A673 (cell line): ENCODE results near the gene PCYT1B. TPM values are rescaled to one million over a fixed set of nuclear protein-coding genes. Genes with fewer than 3 reads are reported as not detected.

Experiments used
- BruUV-seq: library from RNA; stranded (reverse); fragments of 400-500 nt; replicated peaks from 2 replicates; lab custom pipeline; 2021; lab: Mats Ljungman, UMichigan
- CTCF ChIA-PET: fragments of 300-600 bp; sonication (Branson Sonifier 250); formaldehyde crosslinking; loops from one replicate; lab custom pipeline; 2022; ENCODE audit warnings: antibody characterized with exemption; lab: Charles Lee
- POLR2A ChIA-PET: fragments of 300-600 bp; sonication (Branson Sonifier 250); formaldehyde crosslinking; loops from one replicate; lab custom pipeline; 2022; ENCODE audit warnings: antibody characterized with exemption; ENCODE audit not compliant: low non-redundant PET; lab: Charles Lee
- DNase-seq: peaks from one replicate; pipeline ENCODE4 v3.0.0-alpha.2; 2015; ENCODE audit warnings: low spot score
- H3K27ac ChIP-seq: fragments of 200-600 bp; sonication (generic); 2 replicates; pipeline ENCODE4 v1.5.1; 2016; ENCODE audit warnings: mixed run types, low read depth, mild to moderate bottlenecking, mixed read lengths, antibody characterized with exemption, low read length; ENCODE audit not compliant: poor library complexity, severe bottlenecking
- H3K27me3 ChIP-seq: fragments of 200-600 bp; sonication (generic); replicated peaks from 2 replicates; pipeline ENCODE4 v1.6.1; 2017; ENCODE audit warnings: mixed run types, low read depth, mild to moderate bottlenecking, mixed read lengths, antibody characterized with exemption, low read length; ENCODE audit not compliant: insufficient read depth, poor library complexity
- H3K36me3 ChIP-seq: fragments of 200-600 bp; sonication (generic); 2 replicates; pipeline ENCODE4 v1.6.1; 2016; ENCODE audit warnings: mixed run types, mild to moderate bottlenecking, mixed read lengths, antibody characterized with exemption, low read length; ENCODE audit not compliant: insufficient read depth, poor library complexity, severe bottlenecking
- H3K4me1 ChIP-seq: fragments of 200-600 bp; sonication (generic); 2 replicates; pipeline ENCODE4 v1.6.1; 2017; ENCODE audit warnings: mixed run types, mild to moderate bottlenecking, mixed read lengths, antibody characterized with exemption, low read length; ENCODE audit not compliant: insufficient read depth, poor library complexity, severe bottlenecking
- H3K4me3 ChIP-seq: fragments of 200-600 bp; sonication (generic); 2 replicates; pipeline ENCODE4 v1.5.1; 2016; ENCODE audit warnings: low read depth, mixed run types, mild to moderate bottlenecking, mixed read lengths, low read length; ENCODE audit not compliant: poor library complexity, severe bottlenecking
- H3K9me3 ChIP-seq: fragments of 200-600 bp; sonication (generic); 2 replicates; pipeline ENCODE4 v1.6.1; 2016; ENCODE audit warnings: mixed run types, low read depth, mild to moderate bottlenecking, mixed read lengths, antibody characterized with exemption, low read length; ENCODE audit not compliant: poor library complexity, severe bottlenecking
- EZH2 ChIP-seq: fragments of 200-600 bp; sonication (generic); IDR thresholded peaks from 2 replicates; pipeline ENCODE4 v1.6.1; 2017; ENCODE audit warnings: borderline replicate concordance, low read depth, mild to moderate bottlenecking, mixed read lengths, antibody characterized with exemption, low read length; ENCODE audit not compliant: poor library complexity, severe bottlenecking
- intact Hi-C: fragments of 100-400 bp; cut with micrococcal nuclease; formaldehyde crosslinking; loops from one replicate; pipeline ENCODE4 v1.10.0; 2022; ENCODE audit not compliant: unreplicated experiment
- total RNA-seq: library from RNA; stranded (reverse); gene quantifications from 2 replicates; pipeline ENCODE4 v1.2.3, GENCODE V29; 2021
- TF ChIP-seq, protein P1 (sequence below): fragments of 300-800, 200-600 bp; sonication (generic); conservative IDR thresholded peaks from 2 replicates; pipeline ENCODE4 v1.5.1; 2017; ENCODE audit warnings: low read depth, mild to moderate bottlenecking, antibody characterized with exemption, low read length, moderate library complexity, mixed read lengths

The PCYT1B gene
- total RNA-seq, 1 experiment from 2014 or later, result 3.6 TPM

GRCh38 chrX:24553011-24553410, 94.1 kb downstream of the PCYT1B start:
- H3K36me3 ChIP-seq, result no peaks in the 10 kb centered on the region
- no peak for TF ChIP-seq EZH2
- TF ChIP-seq, protein P1, sequence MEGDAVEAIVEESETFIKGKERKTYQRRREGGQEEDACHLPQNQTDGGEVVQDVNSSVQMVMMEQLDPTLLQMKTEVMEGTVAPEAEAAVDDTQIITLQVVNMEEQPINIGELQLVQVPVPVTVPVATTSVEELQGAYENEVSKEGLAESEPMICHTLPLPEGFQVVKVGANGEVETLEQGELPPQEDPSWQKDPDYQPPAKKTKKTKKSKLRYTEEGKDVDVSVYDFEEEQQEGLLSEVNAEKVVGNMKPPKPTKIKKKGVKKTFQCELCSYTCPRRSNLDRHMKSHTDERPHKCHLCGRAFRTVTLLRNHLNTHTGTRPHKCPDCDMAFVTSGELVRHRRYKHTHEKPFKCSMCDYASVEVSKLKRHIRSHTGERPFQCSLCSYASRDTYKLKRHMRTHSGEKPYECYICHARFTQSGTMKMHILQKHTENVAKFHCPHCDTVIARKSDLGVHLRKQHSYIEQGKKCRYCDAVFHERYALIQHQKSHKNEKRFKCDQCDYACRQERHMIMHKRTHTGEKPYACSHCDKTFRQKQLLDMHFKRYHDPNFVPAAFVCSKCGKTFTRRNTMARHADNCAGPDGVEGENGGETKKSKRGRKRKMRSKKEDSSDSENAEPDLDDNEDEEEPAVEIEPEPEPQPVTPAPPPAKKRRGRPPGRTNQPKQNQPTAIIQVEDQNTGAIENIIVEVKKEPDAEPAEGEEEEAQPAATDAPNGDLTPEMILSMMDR, result no peak
- H3K27ac ChIP-seq, result no peak overlapping the region
- no peaks in the 10 kb centered on the region for H3K9me3 ChIP-seq
- BruUV-seq, result no TSS peak
- POLR2A ChIA-PET, result no interaction called here
- H3K27me3 ChIP-seq, result peaks cover 28% of the 10 kb centered on the region
- no peaks in the 10 kb centered on the region for H3K4me1 ChIP-seq
- peak; percentile 20 for DNase-seq
- intact Hi-C loops, result no loop called here
- no peak overlapping the region for H3K4me3 ChIP-seq
- CTCF ChIA-PET, result no interaction called here

DNA sequence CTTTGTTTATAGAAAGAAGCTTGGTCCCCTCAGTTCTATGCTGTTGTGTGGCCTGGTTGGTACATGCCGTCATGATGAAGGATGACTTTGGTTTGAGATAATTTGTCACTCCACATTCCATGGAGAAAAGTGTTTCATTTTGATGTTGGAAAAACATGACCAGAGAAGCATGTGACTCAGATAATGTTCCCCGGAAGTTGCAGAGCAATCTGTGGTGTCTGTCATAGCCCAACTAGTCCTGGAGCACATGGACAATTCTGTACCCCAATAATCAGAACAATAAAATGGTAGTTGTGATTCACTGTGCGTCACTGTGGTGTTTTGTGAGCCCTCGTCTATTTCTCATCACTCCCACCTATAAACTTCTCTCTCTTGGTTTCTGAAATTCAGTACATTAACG, 97.0 kb downstream of the PCYT1B start:
- DNase-seq, result no peak
- Histone ChIP-seq H3K36me3 (no peaks in the 10 kb centered on the region), H3K27ac (no peak overlapping the region), H3K4me1 (no peaks in the 10 kb centered on the region), H3K4me3 (no peak overlapping the region), H3K27me3 (peaks cover 40% of the 10 kb centered on the region), H3K9me3 (no peaks in the 10 kb centered on the region)
- BruUV-seq, result no TSS peak
- ChIA-PET POLR2A (no interaction called here), CTCF (interaction anchor here (0.6 kb wide), 1 partner anchor 10 kb away, joined by 3 read pairs; no protein-coding TSS in a partner anchor)
- TF ChIP-seq EZH2, result no peak
- TF ChIP-seq, protein P1, result no peak
- intact Hi-C loops, result no loop called here

GRCh38 chrX:24547961-24548360, 99.2 kb downstream of the PCYT1B start:
- no peaks in the 10 kb centered on the region for H3K4me1 ChIP-seq
- no peak overlapping the region for H3K4me3 ChIP-seq
- ChIA-PET CTCF (no interaction called here), POLR2A (no interaction called here)
- peaks cover 52% of the 10 kb centered on the region for H3K27me3 ChIP-seq
- BruUV-seq, result no TSS peak
- TF ChIP-seq, protein P1, result no peak
- intact Hi-C loops, result no loop called here
- DNase-seq, result no peak
- no peaks in the 10 kb centered on the region for H3K36me3 ChIP-seq
- no peaks in the 10 kb centered on the region for H3K9me3 ChIP-seq
- no peak overlapping the region for H3K27ac ChIP-seq
